AG20443 (cell line): ENCODE measurements around the gene HOXC9.
A peak's percentile ranks its signal among the peaks of the same experiment; 100 is the strongest.

Experiments
- DNase-seq: peaks from one replicate; pipeline ENCODE4 v3.0.0; 2012; ENCODE audit warnings: low spot score, mixed read lengths

Gene HOXC9

GRCh38 chr12:54002278-54002914 is 2.4 kb downstream of the HOXC9 start:
- no peak for DNase-seq

DNA sequence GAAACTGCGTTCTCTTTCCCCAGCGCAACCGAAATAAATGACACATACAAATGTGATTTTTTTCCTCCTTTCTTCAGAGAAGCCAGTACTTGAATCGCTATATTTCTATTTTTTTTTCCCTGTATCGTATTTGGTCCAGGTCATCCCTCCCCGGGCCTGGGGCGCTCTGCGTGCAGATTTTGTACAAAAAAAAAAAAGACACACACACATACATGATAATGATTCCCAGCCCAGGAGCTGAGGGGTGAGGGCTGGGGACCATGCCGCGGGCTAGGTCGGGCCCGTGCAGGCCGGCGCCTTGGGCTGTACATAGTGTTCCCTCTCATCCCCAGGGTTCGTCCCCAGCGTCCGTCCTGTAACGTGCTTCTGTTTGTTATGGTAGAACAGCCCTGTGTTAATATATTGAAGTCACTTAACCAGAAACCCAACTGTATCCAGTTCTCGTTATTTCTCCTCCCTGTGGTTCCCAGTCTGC is 3.0 kb downstream of the HOXC9 start:
- DNase-seq, result no peak

- DNase-seq, result no peak
Measured at GRCh38 chr12:54003625-54004024, 3.7 kb downstream of the HOXC9 start.

DNA sequence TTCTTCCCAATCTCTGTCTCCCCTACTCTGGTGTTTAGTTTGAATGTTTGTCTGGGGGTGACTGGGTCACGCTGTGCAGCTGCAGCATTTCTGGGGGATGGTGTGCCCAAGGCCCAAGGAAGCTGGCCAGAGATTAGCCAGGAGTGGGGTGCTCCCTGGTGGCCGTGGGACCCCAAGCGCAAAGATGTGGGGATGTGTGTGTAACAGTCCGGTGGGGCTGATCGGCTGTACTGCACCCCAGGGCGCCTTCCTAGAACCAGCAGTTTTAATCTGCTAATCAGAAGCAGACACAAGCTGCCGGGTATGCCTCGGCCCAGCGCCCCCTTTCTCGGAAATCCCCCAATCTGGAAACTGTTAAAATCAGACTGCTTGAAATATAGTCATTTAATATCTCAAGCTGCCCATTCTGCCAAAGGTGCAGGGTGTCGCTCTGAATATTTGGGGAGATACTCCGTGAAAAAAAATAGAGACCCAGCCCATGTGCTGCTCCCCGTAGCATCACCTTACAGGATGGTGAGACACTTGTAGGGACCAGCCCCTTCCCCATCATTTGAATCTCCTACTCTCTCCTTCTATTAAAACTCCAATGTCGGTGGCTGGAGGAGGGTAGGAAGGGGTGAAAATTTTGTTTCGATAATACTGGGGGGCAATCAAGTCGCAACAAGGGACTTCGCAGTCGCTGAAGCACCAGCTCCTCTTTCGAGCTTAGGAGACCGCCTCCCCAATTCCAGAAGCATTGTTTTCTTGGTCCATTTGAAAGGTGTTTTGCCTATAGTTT is 4.3 kb downstream of the HOXC9 start:
- no peak for DNase-seq

DNA sequence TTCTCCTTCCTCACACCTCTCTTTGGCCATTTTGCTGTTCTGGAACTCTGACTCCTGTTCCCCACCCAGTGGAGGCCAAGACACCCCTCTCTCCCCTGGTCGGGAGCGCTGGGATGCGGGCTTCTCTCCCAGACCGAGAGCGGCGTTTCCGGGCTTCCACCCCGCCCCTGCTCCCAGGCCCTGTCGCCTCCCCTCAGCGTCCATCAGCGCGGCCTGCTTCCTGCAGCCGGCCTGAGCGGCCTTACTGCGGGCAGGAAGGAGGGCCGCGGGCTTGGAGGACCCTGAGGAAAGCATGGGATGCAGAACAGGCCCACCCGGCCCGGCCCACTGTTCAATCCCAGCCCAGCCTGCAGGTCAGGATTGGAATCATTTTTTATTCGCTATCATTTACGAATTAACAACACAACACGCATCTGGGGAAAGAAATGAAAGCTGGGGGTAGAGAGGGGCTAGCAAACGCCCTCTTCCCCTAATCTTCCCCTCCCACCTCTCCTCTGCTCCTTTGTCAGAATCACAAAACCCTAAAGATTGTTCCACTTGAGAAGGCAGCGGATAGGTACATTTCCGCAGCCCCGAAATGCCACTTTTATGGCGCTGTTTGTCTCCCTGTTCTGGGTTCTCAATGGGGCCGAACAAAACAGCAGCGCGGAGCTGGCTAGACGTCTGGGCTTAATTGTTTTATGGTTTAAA is 5.0 kb downstream of the HOXC9 start:
- DNase-seq, result no peak

GRCh38 chr12:54005531-54005852 is 5.5 kb downstream of the HOXC9 start:
- DNase-seq, result no peak

- DNase-seq, result peak; percentile 89
Measured at GRCh38 chr12:54005853-54006558, 6.0 kb downstream of the HOXC9 start.

GRCh38 chr12:54006559-54007220 is 6.7 kb downstream of the HOXC9 start:
- no peak for DNase-seq

GRCh38 chr12:54007538-54008259 is 7.7 kb downstream of the HOXC9 start:
- DNase-seq, result no peak

GRCh38 chr12:54008260-54008552 is 8.2 kb downstream of the HOXC9 start:
- DNase-seq, result no peak

DNA sequence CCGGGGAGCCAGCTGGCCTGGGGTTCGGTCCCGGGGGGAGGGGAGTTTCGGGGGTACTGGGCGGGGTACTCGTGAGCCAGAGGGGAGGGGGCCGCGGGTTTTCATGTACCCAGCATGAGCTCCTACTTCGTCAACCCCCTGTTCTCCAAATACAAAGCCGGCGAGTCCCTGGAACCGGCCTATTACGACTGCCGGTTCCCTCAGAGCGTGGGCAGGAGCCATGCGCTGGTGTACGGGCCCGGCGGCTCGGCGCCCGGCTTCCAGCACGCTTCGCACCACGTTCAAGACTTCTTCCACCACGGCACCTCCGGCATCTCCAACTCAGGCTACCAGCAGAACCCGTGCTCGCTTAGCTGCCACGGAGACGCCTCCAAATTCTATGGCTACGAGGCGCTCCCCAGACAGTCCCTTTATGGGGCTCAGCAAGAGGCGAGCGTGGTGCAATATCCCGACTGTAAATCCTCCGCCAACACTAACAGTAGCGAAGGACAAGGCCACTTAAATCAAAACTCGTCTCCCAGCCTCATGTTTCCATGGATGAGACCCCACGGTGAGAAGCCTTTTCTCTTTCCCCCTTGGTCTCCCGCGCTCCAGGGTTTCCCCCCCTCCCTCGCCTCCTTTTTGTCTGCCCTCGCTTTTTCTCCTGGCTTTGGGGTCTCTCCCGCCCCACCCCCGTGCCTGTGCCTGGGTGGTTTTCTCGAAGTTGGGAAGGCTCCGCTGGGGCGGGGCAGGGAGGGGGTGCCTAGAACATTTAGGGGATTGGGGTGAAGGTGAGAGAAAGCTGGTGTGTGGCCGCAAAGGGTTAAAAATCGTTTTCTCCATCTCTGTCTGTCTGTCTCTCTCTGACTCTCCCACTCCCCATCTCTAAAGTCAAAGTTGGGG is 9.5 kb downstream of the HOXC9 start:
- peak; percentile 61 for DNase-seq

GRCh38 chr12:54010053-54010971 is 10.4 kb downstream of the HOXC9 start:
- DNase-seq, result no peak

DNA sequence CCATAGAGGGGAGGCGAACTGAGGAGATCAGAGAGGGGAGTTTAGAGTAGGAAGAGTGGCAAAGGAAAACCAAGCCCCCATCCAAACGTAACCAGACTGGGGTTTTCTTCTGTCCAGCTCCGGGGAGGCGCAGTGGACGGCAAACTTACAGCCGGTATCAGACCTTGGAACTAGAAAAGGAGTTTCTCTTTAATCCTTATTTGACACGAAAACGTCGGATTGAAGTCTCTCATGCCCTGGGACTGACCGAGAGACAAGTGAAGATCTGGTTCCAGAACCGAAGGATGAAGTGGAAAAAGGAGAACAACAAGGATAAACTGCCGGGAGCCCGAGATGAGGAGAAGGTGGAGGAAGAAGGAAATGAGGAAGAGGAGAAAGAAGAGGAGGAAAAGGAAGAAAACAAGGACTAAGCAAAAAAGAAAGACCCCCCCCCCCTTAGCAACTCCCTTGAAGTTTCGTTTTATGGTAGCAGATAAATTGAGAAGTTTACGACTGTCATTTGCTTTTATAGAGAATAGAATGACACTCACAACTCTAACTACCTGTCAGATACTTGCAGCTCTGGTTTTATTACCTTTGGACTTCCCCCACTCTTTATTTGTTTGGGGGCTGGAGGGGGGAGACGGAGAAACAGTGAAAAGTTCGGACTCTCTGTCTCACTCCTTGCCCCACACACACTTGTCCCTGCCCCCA is 11.2 kb downstream of the HOXC9 start:
- no peak for DNase-seq

GRCh38 chr12:54011665-54012532 is 11.9 kb downstream of the HOXC9 start:
- no peak for DNase-seq

DNA sequence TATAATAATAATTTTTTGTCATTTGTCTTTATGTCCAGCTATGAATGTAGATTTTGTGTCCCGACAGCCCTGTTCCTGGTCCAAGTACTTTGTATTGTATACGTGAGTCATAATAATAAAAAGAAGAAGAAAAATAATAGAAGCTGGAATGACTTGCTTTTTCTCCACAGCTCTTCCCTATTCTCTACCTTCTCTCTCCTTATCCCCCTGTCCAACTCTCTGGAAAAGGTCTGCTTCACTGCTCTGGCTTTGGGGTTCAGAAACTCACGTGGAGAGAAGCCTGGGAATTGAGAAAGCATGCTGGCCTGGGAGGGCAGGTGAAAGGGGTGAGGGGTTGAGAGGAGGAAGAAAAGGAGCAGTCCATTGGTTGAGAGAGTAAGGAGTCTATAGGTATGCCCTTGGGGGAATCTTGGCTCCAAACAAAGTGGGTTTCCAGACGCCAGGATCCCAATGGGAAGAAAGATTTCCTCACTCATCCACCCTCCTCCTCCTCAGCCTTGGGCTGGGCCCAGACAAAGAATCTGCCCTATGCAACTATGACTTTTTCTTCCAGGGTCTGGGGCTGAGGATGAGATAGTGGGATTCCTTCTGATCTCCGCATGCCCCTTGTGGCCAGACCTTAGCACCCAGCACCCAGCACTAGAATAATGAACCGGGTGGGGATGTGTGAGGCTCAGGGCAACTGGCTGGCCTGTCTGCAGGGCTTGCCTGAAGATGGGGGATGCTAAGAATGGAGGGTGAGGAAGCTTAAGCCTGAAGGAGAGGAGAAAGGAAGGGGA is 12.9 kb downstream of the HOXC9 start:
- no peak for DNase-seq

- no peak for DNase-seq
Measured at GRCh38 chr12:54014377-54015017, 14.5 kb downstream of the HOXC9 start.
